Epithelial cell of prostate (primary cell): Measurements from ENCODE around the gene FBXO45.
"Not testable (repeated sequence)": the region's sequence is repeated elsewhere in the genome, so short reads cannot be mapped to it uniquely, and the experiment has no call there.

Experiments used
- DNase-seq: peaks from one replicate; pipeline ENCODE4 v3.0.0-alpha.2; 2011; ENCODE audit warnings: low read depth, low spot score
- H3K27ac ChIP-seq: fragments of 450-650 bp; 2 replicates; pipeline ENCODE4 v1.5.1; 2017; ENCODE audit warnings: mild to moderate bottlenecking

Gene FBXO45

GRCh38 chr3:196609805-196610515 is 41.5 kb downstream of the FBXO45 start:
- no peak overlapping the region for H3K27ac ChIP-seq
- no peak for DNase-seq

- H3K27ac ChIP-seq, result no peak overlapping the region
These were observed 43.5 kb downstream of the FBXO45 start for GRCh38 chr3:196611761-196612483.

GRCh38 chr3:196615234-196615633 is 46.8 kb downstream of the FBXO45 start:
- not testable (repeated sequence) for DNase-seq, H3K27ac ChIP-seq

More at GRCh38 chr3:196611761-196612483, 43.5 kb downstream of the FBXO45 start:
- no peak for DNase-seq

GRCh38 chr3:196617256-196617655 is 48.8 kb downstream of the FBXO45 start:
- no peak for DNase-seq
- no peak overlapping the region for H3K27ac ChIP-seq

GRCh38 chr3:196619223-196619622 is 50.8 kb downstream of the FBXO45 start:
- no peak overlapping the region for H3K27ac ChIP-seq
- DNase-seq, result no peak

GRCh38 chr3:196619627-196620026 is 51.2 kb downstream of the FBXO45 start:
- not testable (repeated sequence) for H3K27ac ChIP-seq, DNase-seq

GRCh38 chr3:196620161-196620604 is 51.7 kb downstream of the FBXO45 start:
- no peak overlapping the region for H3K27ac ChIP-seq

GRCh38 chr3:196620684-196621083 is 52.2 kb downstream of the FBXO45 start:
- DNase-seq, result no peak
- H3K27ac ChIP-seq, result no peak overlapping the region

More at GRCh38 chr3:196620161-196620604, 51.7 kb downstream of the FBXO45 start:
- DNase-seq, result no peak

- no peak for DNase-seq
- H3K27ac ChIP-seq, result no peak overlapping the region
These were observed 53.2 kb downstream of the FBXO45 start for GRCh38 chr3:196621611-196622010.

- no peak for DNase-seq
- no peak overlapping the region for H3K27ac ChIP-seq
These were observed 55.8 kb downstream of the FBXO45 start for GRCh38 chr3:196624067-196624790.

GRCh38 chr3:196624907-196625306 is 56.4 kb downstream of the FBXO45 start:
- DNase-seq, result no peak
- no peak overlapping the region for H3K27ac ChIP-seq

- no peak for DNase-seq
- H3K27ac ChIP-seq, result no peak overlapping the region
These were observed 56.9 kb downstream of the FBXO45 start for GRCh38 chr3:196625331-196625730.

GRCh38 chr3:196627918-196628231 is 59.4 kb downstream of the FBXO45 start:
- DNase-seq, result no peak
- no peak overlapping the region for H3K27ac ChIP-seq

GRCh38 chr3:196629228-196629627 is 60.8 kb downstream of the FBXO45 start:
- DNase-seq, result no peak
- no peak overlapping the region for H3K27ac ChIP-seq

GRCh38 chr3:196631682-196632045 is 63.2 kb downstream of the FBXO45 start:
- no peak for DNase-seq
- peak overlapping the region; percentile 76 for H3K27ac ChIP-seq

- no peak for DNase-seq
- H3K27ac ChIP-seq, result peak overlapping the region; percentile 76
These were observed 63.7 kb downstream of the FBXO45 start for GRCh38 chr3:196632046-196632751.

GRCh38 chr3:196633555-196634151 is 65.2 kb downstream of the FBXO45 start:
- no peak overlapping the region for H3K27ac ChIP-seq

GRCh38 chr3:196634224-196634623 is 65.8 kb downstream of the FBXO45 start:
- no peak overlapping the region for H3K27ac ChIP-seq
- no peak for DNase-seq

More at GRCh38 chr3:196633555-196634151, 65.2 kb downstream of the FBXO45 start:
- no peak for DNase-seq

- no peak overlapping the region for H3K27ac ChIP-seq
- DNase-seq, result no peak
These were observed 66.4 kb downstream of the FBXO45 start for GRCh38 chr3:196634829-196635228.
